Measurements from ENCODE around the gene PDE4A. TPM values are rescaled to one million over a fixed set of nuclear protein-coding genes. Genes with fewer than 3 reads are reported as not detected.

The PDE4A gene
- total and polyA plus RNA-seq, 2 of the 13 experiments (the other 11 are each of a cell fraction or from before 2014, with no cell fraction given) = 1.1 to 4.1 TPM

- DNase-seq (ENCODE audit: low spot score) (no peak), ATAC-seq (no peak), FAIRE-seq (no peak)
- no peaks in the 10 kb centered on the region for H3K9me3 ChIP-seq (ENCODE audit: low read length)
- H3K27me3 ChIP-seq (ENCODE audit: control insufficient read depth in 1 of 2, insufficient read depth in 2 of 2, low read length in 2 of 2) = no peaks in the 10 kb centered on the region
- H3K4me3 ChIP-seq (replicated peaks in 1 of 3; ENCODE audit: insufficient read depth in 1 of 3, low read depth in 2 of 3, low read length in 3 of 3) = no peak overlapping the region
- in situ Hi-C loops (cut with HindIII; ENCODE audit: extremely low pct_ligation_motif_present, low pct_unique_long_range_greater_than_20kb) = no loop called here
- ChIA-PET POLR2A (no interaction called here), CTCF (ENCODE audit: low intra/inter-chr PET ratio, low total read pairs) (no interaction called here)
- no peaks in the 10 kb centered on the region for H3K79me2 ChIP-seq (ENCODE audit: insufficient read depth, low read length)
- H2AFZ ChIP-seq (ENCODE audit: low read length) = no peak overlapping the region
- TF ChIP-seq ZNF337 (CRISPR knock-in tag; IDR thresholded peaks at IDR 0.05; ENCODE audit: borderline replicate concordance, low read depth) (no peak), PAX8 (CRISPR knock-in tag; IDR thresholded peaks at IDR 0.05; ENCODE audit: borderline replicate concordance) (no peak), GABPA (IDR thresholded peaks at IDR 0.05; ENCODE audit: low read depth, low read length) (no peak), GABPA (CRISPR knock-in tag; IDR thresholded peaks at IDR 0.05; ENCODE audit: low read depth) (no peak), HNRNPK (IDR thresholded peaks at IDR 0.05; ENCODE audit: low read depth, low read length, poor library complexity, severe bottlenecking) (peak; percentile 17), NFRKB (IDR thresholded peaks at IDR 0.05) (no peak)
- TF ChIP-seq, protein P1, sequence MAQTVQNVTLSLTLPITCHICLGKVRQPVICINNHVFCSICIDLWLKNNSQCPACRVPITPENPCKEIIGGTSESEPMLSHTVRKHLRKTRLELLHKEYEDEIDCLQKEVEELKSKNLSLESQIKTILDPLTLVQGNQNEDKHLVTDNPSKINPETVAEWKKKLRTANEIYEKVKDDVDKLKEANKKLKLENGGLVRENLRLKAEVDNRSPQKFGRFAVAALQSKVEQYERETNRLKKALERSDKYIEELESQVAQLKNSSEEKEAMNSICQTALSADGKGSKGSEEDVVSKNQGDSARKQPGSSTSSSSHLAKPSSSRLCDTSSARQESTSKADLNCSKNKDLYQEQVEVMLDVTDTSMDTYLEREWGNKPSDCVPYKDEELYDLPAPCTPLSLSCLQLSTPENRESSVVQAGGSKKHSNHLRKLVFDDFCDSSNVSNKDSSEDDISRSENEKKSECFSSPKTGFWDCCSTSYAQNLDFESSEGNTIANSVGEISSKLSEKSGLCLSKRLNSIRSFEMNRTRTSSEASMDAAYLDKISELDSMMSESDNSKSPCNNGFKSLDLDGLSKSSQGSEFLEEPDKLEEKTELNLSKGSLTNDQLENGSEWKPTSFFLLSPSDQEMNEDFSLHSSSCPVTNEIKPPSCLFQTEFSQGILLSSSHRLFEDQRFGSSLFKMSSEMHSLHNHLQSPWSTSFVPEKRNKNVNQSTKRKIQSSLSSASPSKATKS (CRISPR knock-in tag; IDR thresholded peaks at IDR 0.05) = no peak
- TF ChIP-seq, protein P2, sequence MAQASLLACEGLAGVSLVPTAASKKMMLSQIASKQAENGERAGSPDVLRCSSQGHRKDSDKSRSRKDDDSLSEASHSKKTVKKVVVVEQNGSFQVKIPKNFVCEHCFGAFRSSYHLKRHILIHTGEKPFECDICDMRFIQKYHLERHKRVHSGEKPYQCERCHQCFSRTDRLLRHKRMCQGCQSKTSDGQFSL (CRISPR knock-in tag; IDR thresholded peaks at IDR 0.05) = no peak
- 0 out of 5 replicates have a peak, but pooled peaks cover 0 to 6% of the 10 kb centered on the region in 2 experiments for H3K36me3 ChIP-seq (replicated peaks in 1 of 2; ENCODE audit: control insufficient read depth in 1 of 2, insufficient read depth in 2 of 2, low read length in 2 of 2)
- WGBS (ENCODE audit: low lambda C conversion rate) = 94% methylated on average over 4 of the region's 4 CpGs
- intact Hi-C loops (cut with micrococcal nuclease; ENCODE audit: unreplicated experiment) = no loop called here
- H3K9ac ChIP-seq (ENCODE audit: insufficient read depth, low read depth, low read length) = no peak overlapping the region
- H3K4me2 ChIP-seq (ENCODE audit: low read depth, low read length) = no peak overlapping the region
- no peak overlapping the region for H3K27ac ChIP-seq (ENCODE audit: extremely low read length, insufficient read depth, low read length)
- H4K20me1 ChIP-seq (ENCODE audit: insufficient read depth, low read length) = no peaks in the 10 kb centered on the region
- no peaks in the 10 kb centered on the region for H3K4me1 ChIP-seq (ENCODE audit: insufficient read depth, low read length)
- no TSS peak for BruUV-seq (replicated peaks)
Observed at GRCh38 chr19:10462557-10462956, 42.2 kb downstream of the PDE4A start.
